Measurements from ENCODE around the gene HCN2.
"Not testable (repeated sequence)": the region's sequence is repeated elsewhere in the genome, so short reads cannot be mapped to it uniquely, and the experiment has no call there.

HCN2 gene

DNA sequence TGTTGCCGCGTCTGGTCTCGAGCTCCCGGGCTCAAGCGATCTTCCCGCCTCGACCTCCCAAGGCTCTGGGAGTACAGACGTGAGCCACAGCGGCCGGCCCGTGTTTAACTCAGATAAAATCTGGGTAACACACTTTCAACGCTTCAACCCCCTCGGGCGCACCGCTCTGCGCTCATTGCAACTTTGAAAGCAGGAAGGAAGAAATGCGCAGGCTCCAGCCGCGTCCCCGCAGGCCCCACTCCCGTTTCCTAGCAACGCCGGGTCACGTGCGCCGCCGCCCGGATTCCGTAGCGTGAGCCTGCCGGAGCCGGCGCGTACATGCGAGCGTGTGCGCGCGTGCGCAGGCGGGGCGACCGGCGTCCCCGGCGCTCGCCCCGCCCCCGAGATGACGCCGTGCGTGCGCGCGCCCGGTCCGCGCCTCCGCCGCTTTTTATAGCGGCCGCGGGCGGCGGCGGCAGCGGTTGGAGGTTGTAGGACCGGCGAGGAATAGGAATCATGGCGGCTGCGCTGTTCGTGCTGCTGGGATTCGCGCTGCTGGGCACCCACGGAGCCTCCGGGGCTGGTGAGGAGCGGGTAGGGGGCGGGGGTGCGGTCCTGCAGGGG, 17.4 kb upstream of the HCN2 start, which contains the start of gene BSG:
Gene BSG (plus strand): TSS at position 457 of the 603 bp plus-strand sequence. CDS start 39 bp downstream, at position 496.
- peak; percentile 96 for DNase-seq

DNA sequence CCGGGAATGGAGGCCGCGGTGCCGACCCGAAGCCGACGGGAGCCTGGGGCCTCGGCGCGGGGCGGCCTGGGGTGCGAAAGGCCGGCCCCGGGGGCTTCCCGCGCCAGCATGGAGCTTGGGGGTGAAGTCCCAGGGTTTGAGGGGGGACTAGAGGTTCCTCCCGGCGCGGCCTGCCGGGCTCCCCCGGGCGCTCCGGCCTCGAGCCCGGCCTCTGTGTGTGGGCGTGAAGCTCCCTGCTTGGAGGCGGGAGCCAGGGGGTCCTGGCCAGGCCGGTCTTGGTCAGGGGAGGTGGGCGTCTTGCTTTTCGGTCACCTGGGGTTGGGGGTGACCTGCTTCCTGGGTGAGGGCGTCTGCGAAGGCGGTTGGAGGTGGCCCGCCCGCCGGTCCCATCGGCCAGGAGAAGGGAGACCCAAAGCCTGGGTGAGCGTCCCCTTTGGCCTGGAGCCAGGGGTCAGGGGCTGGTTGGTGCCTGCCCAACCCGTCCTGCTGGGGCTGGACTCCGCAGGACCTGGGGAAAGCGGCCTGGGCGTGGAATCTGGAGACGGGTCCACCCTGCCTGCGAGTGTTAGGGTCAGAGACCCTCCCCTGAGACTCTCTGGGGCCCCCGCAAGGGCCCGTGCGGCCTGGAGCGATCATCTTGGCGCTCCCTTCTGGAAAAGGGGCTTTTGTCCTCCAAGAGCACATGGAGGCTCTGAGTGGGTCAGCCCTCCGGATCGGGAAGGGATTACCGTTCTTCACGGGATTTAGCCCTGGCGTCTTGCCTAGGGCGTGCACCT, 16.8 kb upstream of the HCN2 start:
- DNase-seq: no peak

DNA sequence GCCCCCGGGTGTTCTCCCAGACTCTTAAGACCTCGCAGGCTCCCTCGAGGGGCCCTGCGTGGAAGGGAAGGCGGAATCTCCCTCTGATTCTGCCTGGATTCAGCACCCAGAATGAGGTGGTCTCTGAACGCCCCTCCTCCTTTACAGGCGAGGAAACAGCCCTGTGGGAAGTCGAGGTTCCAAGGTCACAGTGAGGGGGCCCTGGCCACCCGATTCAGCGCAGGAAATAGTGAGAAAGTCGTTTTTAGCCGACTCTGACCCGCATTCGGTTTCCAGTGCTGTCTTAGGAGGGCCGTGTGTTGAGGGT, 16.2 kb upstream of the HCN2 start:
- DNase-seq: no peak

DNA sequence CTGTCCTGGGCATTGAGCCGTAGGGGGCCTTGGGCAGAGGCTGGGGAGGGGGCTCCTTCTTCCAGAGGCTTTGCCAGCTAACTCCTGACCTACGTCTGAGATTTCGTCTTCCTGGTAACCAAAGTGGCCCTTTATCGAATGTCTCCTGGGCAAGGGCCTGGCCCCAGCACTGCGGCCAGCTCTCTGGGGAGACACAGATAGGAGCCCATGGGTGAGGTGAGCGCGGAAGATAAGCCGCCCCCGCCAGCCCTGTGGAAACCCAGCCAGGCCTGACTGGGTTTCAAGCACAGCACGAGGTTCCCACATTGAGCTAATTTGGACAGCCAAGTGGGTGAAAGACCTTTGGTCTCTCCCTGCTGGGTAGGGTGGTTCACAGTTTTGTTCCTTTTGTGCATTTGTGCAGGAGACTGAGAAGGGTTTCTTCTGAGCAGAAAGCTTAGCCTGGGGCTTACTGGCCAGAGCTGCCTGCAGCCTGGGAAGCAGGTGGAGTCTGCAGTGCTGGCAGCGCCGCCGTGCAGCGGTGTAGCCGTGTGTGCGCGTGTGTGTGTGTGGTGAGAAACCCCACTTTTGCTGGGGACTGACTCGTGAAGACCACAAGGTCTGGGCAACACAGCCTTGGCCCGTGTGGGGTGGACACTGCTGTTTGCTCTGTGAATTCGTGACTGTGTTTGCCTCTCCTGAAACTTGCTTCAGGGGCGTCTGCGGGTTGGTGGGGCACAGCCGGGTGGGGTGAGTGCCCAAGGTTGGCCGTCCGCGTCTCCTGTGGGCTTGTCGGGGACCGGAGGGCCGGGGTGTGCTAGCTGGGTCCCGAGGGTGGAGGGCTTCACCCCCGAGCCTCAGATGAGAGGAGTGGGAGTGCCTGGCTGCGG, 14.8 kb upstream of the HCN2 start:
- no peak for DNase-seq

DNA sequence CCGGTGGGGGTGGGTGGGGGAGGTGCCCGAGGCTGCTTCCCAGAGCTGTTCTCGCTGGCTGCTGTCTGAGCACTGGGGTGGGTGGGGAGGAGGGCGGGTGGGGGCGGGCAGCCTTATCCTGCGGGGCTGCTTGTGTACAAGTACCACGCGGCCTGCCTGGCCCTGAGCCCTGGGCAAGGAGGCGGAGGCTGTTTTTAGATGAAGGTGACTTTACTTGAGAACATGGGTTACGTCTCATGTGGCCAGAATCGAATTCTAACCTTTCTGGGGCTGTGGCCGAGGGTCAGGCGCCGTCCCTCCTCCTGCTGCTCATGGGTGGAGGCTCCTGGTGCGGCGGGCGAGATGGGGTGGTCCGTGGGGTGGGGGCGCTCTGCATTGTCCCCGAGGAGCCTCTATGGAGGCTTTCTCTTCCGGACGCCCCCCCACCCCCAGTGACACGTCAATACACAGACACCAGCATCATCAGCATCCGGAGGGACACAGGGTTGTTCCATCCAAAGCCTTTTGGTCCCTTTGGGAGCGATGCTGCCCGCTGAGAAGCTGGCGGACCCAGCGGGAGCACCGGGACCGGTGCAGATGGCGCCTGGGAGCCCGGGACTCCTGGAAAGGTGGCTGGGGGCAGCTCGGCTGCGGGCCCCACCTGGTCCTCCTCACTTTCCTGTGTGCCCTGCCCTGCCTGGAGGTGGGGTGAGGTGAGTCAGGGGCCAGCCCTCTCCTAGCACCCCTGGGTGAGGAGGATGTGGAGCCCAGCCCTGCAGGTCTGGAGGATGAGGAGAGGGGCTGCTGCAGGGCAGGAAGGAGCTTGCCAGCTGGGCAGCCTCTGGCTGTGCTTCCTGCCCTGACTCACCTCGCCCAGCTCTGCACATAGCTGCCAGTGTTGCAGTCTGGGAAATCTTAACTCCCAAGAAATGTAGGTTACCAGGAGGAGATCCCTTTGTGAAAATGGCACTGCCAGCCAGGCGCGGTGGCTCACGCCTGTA, 13.9 kb upstream of the HCN2 start:
- no peak for DNase-seq

DNA sequence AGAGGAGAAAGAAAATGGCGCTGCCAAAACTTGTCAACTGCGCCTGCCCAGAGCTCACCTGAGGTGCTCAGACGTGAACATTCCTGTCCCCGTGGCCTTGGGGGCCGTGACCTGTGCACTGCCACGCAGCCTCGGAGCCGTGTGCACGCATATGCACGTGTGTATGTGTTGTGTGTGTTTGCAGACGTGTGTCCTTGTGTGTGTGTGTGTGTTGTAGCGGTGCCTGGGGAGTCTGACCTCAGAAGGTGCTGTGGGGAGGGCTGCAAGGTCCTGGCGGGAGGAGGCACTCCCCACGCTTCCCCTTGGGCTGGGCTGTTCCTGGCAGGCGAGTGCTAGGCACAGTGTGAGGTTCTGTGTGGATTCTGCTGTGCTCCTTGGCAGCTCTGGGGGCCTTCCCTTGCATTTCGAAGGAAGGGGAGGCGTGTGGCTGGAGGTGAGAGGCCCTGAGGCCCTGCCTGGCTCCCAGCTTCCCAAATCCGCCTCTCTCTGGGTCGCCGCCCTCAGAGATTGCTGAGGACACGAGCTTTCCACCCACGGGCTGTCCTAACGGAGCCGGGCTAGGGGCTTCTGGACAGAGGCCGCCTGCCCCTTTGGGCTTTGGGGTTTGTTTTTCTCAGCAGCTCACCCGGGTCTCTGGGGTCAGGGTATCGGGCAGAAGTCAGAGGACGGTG, 12.8 kb upstream of the HCN2 start:
- DNase-seq: no peak

DNA sequence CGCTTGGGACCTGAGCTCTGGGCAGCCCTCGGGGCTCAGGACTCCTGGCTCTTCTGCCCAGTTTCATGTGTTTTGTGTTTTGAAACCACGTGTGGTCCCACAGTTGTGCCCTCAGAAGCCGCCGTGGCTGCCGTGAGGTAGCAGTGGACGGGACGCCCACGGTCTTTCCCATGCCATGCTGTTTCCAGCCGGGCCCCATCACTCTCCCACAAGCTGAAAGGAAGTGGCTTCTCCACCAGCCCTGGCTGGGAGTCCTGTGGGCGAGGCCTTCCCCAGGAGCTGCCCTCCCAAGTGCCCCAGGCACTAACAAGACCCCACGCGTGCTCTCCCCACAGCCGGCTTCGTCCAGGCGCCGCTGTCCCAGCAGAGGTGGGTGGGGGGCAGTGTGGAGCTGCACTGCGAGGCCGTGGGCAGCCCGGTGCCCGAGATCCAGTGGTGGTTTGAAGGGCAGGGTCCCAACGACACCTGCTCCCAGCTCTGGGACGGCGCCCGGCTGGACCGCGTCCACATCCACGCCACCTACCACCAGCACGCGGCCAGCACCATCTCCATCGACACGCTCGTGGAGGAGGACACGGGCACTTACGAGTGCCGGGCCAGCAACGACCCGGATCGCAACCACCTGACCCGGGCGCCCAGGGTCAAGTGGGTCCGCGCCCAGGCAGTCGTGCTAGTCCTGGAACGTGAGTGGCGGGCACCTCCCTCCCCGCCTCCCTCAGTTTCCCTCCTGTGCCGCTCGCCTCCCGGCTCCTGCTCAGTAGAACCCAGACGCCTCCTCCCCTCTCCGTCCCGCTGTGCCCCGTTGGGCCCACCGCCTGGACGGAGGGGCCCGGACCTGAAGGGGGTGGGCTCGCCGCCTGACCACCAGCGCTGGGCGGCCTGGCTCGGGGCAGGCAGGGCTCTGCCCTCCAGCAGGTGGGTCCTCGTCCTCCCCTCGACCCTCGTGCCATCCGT, 12.0 kb upstream of the HCN2 start:
- DNase-seq: no peak

DNA sequence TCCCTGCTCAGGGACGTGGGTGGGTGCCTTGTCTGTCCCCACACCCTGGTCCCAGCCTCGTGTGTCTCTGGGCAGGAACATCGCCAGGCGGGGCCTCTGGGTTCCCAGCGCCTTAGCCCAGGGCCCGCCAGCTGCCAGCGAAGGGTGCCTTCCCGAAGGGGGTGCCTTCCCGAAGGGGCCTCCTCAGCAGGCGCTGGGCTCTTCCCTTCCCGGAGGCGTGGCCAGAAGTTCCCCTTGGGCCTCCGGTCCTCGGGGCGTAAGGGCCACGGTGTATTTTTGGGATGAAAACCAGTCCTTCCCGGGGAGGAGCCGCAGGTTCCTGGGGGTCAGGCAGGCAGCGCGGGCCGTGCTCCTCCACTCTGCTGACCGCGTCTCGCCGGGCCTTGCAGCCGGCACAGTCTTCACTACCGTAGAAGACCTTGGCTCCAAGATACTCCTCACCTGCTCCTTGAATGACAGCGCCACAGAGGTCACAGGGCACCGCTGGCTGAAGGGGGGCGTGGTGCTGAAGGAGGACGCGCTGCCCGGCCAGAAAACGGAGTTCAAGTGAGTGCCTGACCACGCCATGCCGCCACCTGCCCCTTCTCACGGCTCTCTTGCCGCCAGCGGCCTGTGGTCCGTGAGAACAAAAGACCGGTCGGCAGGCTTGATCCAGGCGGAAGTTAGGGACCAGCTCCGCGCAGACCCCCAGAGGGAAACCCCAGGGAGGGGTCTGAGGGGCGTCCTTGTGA, 10.4 kb upstream of the HCN2 start:
- DNase-seq: no peak

DNA sequence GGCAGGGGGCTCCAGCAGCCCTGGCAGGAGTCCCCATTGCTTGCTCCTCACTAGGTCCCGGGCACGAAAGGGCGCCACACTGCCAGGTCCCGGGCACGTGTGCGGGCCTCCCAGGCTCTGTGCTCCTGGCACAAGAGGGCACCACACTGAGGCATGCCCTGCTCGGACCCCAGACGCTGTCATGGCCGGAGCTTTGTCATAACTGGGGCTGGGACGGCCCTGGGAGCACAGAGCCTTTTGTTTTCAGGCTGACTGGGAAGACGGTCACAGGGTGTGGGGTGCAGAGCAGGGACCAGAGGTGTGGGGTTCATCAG, 9.9 kb upstream of the HCN2 start:
- no peak for DNase-seq

DNA sequence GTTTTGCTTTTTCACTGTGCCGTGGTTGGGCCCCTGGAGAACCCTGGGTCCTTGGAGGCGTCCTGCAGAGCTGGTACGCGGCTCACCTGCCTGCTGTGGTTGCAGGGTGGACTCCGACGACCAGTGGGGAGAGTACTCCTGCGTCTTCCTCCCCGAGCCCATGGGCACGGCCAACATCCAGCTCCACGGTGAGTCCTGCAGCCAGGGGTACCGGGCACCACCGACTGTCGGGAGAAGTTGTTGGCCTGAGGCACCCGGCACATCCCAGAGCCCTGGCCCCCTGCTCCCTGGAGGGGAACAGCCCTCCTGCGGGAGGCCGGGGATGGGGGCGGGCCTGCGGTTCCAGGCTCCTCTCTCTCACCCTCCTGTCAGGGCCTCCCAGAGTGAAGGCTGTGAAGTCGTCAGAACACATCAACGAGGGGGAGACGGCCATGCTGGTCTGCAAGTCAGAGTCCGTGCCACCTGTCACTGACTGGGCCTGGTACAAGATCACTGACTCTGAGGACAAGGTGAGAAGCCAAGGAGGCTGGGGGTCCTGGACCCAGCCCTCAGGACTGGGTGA, 9.3 kb upstream of the HCN2 start:
- DNase-seq: no peak

DNA sequence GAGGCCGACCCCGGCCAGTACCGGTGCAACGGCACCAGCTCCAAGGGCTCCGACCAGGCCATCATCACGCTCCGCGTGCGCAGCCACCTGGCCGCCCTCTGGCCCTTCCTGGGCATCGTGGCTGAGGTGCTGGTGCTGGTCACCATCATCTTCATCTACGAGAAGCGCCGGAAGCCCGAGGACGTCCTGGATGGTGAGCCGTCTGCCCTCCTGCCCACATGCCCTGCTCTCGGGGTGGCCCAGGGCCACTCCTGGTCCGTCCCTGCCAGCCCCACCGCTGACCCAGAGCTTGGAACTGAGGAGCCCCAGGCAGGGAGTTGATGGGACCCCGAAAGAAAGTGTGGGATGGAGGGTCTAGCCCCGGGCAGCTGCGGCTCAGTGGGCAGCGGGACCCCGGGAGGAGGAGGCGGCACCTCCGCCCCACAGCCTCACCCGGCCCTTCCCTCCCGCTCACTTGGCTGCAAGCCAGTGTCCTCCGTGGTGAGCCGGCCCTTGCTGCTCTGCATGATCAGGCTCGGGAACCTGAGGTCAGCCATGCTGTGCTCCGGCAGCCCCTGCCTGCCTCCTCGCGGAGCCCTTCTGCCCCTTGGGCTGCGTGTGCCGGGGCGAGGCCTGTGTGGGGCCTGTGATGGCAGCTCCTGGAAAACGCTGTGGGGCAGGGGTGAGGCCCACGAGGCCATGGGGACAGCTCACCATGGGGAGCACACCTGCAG, 8.1 kb upstream of the HCN2 start:
- DNase-seq: no peak

DNA sequence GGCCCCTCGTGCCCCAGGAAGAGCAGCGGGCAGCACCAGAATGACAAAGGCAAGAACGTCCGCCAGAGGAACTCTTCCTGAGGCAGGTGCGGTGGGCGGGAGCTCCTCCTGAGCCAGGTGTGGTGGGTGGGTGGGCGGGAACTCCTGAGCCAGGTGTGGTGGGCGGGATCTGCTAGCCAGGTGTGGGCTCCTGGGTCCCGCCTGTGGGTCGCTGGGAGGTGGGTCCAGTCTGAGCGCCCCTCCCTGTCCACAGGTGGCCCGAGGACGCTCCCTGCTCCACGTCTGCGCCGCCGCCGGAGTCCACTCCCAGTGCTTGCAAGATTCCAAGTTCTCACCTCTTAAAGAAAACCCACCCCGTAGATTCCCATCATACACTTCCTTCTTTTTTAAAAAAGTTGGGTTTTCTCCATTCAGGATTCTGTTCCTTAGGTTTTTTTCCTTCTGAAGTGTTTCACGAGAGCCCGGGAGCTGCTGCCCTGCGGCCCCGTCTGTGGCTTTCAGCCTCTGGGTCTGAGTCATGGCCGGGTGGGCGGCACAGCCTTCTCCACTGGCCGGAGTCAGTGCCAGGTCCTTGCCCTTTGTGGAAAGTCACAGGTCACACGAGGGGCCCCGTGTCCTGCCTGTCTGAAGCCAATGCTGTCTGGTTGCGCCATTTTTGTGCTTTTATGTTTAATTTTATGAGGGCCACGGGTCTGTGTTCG, 7.0 kb upstream of the HCN2 start:
- DNase-seq: no peak

DNA sequence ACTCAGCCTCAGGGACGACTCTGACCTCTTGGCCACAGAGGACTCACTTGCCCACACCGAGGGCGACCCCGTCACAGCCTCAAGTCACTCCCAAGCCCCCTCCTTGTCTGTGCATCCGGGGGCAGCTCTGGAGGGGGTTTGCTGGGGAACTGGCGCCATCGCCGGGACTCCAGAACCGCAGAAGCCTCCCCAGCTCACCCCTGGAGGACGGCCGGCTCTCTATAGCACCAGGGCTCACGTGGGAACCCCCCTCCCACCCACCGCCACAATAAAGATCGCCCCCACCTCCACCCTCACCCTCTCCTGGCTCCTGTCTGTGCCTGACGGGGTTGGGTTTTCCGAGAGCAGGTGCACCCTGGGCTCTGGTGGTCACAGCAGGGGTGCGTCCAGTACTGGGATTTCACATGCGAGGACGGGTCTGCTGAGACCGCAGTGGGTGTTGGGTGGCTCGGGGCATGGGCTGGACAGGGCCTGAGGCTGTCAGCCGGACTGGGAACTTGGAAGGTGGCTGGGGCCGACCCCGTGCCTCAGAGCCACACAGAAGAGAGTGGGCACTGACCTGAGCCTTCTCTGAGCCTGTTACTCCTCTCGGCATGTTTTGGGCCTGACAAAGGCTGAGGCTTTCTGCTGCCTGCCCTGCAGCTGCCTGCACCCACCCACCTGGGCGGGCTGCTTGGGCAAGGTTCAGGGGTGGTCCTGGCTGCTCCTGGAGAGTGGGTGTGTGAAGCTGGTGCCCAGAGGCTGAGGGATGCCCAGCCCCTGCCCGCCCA, 6.3 kb upstream of the HCN2 start:
- DNase-seq: no peak

DNA sequence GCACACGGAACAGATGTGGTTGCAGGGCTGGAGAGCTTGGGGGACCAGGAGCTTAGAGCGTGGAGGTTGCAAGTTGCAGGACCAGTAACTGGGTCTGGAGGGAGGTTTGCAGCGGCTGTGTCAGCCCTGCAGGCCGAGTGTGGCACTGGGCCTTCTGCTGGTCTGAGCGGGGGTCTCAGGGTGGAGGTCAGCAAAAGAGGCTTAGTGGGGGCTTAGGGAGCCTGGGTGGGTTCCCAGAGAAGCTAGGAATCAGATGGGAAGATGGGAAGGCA, 5.8 kb upstream of the HCN2 start:
- no peak for DNase-seq

DNA sequence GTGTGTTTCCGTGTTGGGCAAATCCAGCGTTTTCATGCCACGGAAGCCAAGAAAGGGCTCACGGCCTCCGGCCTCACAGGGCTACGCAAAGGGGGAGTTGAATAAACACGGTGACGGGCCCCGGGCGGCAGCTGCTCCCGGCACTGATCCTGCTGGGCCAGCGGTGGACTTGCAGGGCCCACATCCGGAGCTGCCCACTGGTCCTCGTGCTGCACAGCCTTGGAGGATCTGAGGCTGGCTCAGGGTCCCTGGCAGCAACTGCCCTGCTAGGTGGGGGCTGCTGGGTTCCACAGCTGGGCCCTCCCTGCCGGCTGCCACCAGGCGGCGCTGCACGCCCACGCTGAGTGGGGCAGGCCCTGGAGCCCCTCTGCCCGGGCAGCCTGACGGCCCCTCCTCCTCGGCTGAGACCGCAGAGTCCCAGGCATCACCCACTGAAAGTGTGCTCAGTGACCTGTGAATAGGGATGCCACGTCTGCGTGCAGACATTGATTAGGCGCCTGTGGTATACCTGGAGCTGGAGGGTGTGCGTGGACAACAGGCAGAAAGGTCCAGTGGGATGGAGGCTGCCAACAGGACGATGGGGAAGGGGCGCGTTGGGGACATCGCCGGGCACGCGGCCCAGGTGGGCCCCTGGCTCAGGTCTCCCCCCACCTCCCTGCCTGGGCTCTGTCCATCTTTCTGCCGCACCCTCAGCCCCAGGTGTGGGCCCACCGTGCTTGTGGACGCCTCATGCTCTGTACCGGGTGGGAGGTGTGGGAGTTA, 5.3 kb upstream of the HCN2 start:
- peak; percentile 60 for DNase-seq

DNA sequence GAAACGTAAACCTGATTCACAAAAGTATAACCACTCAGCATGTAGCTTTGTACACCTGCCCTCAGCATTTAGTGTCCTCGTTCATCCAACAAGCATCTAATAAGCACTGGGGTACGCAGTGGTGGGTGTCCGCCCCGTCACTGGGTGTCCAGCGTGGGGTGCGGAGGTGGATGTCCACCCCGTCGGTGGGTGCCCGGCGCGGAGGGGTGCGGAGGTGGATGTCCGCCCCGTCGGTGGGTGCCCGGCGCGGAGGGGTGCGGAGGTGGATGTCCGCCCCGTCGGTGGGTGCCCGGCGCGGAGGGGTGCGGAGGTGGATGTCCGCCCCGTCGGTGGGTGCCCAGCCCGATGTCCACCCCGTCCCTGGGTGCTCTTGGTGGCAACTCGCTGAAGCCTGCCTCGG, 4.5 kb upstream of the HCN2 start:
- DNase-seq: not testable (repeated sequence)

DNA sequence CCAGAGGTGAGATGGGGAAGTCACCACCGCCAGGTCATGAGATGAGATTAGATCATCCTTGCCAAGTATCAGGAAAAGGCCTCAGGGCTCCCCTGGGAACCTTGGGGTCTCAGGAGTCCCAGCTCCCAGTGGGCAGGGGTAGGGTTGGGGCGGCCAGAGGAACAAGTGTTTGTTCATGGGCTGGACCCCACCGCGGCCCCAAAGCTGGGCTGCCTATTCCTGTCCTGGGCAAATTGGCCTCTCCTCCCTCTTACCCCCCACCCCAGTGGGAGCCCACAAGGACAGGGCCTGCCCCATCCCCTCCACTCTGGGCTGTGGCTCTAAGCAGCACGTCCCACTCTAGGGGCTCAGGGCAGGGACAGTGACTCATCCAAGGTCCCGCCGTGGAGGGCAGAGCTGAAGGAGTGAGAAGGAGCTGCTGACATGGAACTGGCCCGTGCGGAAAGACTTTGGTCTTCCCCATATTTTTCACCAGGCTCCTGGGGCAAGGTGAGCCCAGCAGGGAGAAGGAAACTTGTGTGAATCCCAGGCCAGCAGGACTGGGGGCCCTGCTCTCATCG, 4.0 kb upstream of the HCN2 start:
- DNase-seq: no peak

Data from GDM1 (cell line).